HG03457 (cell line): ENCODE results near the gene ZYX.
"Not testable (repeated sequence)": the region's sequence is repeated elsewhere in the genome, so short reads cannot be mapped to it uniquely, and the experiment has no call there.

Experiments
- ATAC-seq: cut with Tn5 transposase; IDR thresholded peaks from one replicate; pipeline ENCODE4 v1.9.1; 2021; ENCODE audit warnings: moderate number of reproducible peaks; ENCODE audit not compliant: unreplicated experiment

ZYX gene

GRCh38 chr7:143384661-143385631 is 3.8 kb downstream of the ZYX start:
- no peak for ATAC-seq

GRCh38 chr7:143385891-143386781 is 5.0 kb downstream of the ZYX start:
- ATAC-seq: no peak

GRCh38 chr7:143387156-143387975 is 6.2 kb downstream of the ZYX start:
- no peak for ATAC-seq

- no peak for ATAC-seq
These were observed 6.9 kb downstream of the ZYX start for GRCh38 chr7:143388051-143388450.

GRCh38 chr7:143388491-143389101 is 7.5 kb downstream of the ZYX start:
- no peak for ATAC-seq

- no peak for ATAC-seq
These were observed 8.4 kb downstream of the ZYX start for GRCh38 chr7:143389316-143390103.

GRCh38 chr7:143390104-143390772 is 9.1 kb downstream of the ZYX start:
- no peak for ATAC-seq

- no peak for ATAC-seq
These were observed 9.7 kb downstream of the ZYX start for GRCh38 chr7:143390773-143391317.

GRCh38 chr7:143391462-143392404 is 10.6 kb downstream of the ZYX start:
- no peak for ATAC-seq

GRCh38 chr7:143392427-143392826 is 11.3 kb downstream of the ZYX start:
- ATAC-seq: not testable (repeated sequence)

- ATAC-seq: no peak
These were observed 11.7 kb downstream of the ZYX start for GRCh38 chr7:143392875-143393266.

- ATAC-seq: no peak
These were observed 12.3 kb downstream of the ZYX start for GRCh38 chr7:143393267-143394041.

- ATAC-seq: no peak
These were observed 12.9 kb downstream of the ZYX start for GRCh38 chr7:143394068-143394467.

GRCh38 chr7:143394777-143395176 is 13.6 kb downstream of the ZYX start:
- ATAC-seq: no peak

GRCh38 chr7:143395187-143396149 is 14.3 kb downstream of the ZYX start:
- ATAC-seq: no peak

- ATAC-seq: no peak
These were observed 15.0 kb downstream of the ZYX start for GRCh38 chr7:143396182-143396581.
